ENCODE results near the gene POLR1G.
A peak's percentile ranks its signal among the peaks of the same experiment; 100 is the strongest.

DNA sequence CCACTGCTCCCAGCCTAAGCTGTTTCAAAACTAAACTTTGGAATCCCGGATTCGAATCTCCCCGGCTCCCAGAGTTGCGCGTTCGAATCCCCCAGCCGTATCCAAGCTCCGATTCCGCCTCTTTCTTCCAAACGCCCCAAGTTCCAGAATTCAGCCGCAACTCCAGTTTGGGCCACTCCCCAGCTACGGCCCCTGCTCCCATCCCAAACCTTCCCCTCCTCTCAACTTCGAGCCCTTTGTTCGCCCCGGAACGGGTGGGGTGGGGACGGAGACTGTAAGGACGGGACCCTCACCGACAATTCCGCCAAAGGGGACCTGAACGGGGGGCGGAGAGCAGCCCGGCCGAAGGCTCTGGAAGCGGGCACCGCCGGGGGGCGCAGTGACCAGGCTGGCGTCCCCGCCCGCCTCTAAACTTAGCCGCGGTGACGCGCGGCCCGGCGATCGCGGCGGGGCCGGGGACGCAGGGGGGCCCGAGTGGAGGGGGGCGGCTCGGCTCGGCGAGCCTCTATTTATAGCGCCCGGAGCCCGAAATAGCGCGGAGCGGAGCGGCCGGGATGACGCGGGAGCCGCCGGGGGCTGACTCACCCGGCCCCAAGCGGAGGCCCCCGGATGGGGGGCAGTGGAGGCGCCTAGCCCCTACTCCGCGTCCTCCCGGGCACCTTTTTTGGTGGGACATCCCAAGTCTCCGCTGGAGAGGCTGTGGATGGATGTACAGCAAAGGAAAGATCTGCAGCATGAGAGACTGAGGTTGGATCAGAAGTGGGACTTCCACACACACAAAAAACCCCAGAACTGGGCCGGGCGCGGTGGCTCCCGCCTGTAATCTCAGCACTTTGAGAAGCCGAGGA, 22.2 kb downstream of the POLR1G start:
- TF ChIP-seq, protein P1, sequence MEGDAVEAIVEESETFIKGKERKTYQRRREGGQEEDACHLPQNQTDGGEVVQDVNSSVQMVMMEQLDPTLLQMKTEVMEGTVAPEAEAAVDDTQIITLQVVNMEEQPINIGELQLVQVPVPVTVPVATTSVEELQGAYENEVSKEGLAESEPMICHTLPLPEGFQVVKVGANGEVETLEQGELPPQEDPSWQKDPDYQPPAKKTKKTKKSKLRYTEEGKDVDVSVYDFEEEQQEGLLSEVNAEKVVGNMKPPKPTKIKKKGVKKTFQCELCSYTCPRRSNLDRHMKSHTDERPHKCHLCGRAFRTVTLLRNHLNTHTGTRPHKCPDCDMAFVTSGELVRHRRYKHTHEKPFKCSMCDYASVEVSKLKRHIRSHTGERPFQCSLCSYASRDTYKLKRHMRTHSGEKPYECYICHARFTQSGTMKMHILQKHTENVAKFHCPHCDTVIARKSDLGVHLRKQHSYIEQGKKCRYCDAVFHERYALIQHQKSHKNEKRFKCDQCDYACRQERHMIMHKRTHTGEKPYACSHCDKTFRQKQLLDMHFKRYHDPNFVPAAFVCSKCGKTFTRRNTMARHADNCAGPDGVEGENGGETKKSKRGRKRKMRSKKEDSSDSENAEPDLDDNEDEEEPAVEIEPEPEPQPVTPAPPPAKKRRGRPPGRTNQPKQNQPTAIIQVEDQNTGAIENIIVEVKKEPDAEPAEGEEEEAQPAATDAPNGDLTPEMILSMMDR (IDR thresholded peaks at IDR 0.05) = peak; percentile 38 to 56 (median 41)
- TF ChIP-seq POLR2A (IDR thresholded peaks at IDR 0.05; ENCODE audit: low read depth) = peak; percentile 44
- TF ChIP-seq EP300 (IDR thresholded peaks at IDR 0.05) = no peak
